GM23248 (cell line): ENCODE measurements around the gene SBF2.

ENCODE experiments used
- EZH2 ChIP-seq: fragments of 200-600 bp; sonication (generic); IDR thresholded peaks from 2 replicates; pipeline ENCODE4 v1.6.1; 2018; ENCODE audit warnings: antibody characterized with exemption, mild to moderate bottlenecking; ENCODE audit not compliant: insufficient read depth, poor library complexity, severe bottlenecking
- EZH2phosphoT487 ChIP-seq: fragments of 200-600 bp; sonication (generic); IDR thresholded peaks from 2 replicates; pipeline ENCODE4 v1.6.1; 2018; ENCODE audit warnings: antibody characterized with exemption, moderate library complexity, mild to moderate bottlenecking, low read depth; ENCODE audit not compliant: insufficient read depth

DNA sequence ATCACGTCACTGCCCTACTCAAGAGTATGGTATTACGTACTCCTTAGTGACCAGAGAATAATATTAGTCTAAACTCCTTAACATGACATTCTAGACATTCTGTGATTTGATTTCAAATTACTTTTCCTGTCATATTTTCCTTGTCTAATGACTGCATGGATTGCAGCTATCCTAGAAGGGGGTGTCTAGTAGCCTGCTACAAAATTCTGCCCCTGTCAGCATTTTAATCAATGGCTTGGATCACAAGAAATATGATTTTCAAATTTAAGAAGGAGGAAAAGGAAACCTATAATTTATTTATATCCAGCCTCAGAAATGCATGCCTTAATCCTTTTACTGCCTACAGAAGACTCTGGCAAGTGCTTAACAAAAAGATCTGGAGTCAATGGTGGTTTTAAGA lies 413.4 kb downstream of the SBF2 start:
- TF ChIP-seq EZH2 = no peak
- TF ChIP-seq EZH2phosphoT487 = no peak
